ENCODE measurements around the gene KLK14. TPM values are rescaled to one million over a fixed set of nuclear protein-coding genes. Genes with fewer than 3 reads are reported as not detected.

The KLK14 gene
- total RNA-seq, 2 donors from 2014 or later, result 4.2 to 5.3 TPM

DNA sequence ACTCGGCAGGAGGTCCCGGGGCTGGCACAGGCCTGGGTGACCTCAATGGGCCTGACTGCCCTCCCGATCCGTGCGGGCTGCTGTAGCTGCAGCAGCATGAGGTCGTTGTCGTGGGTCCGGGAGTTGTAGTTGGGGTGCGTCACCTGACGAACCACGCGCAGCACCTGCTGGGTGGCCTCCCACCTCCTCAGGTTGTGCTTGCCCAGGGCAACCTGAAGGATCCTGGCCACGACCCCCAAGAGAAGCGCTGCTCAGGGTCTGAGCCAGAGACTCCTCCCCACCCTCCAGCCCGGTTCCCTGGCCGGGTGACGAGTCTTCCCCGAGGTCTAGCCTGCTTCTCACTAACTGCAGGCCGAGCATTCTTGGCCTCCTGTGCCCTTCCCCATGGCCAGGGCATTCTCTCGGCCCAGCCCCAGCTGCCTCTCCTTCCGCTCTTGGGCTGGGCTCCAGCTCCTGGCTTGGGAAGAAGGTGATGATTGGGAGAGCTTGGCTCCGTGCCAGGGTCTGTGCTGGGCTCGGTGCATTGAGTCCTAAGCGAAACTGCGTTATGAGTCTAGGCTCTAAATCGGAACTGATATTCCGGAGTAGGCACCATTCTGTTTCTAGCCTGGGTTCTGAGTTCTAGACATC is 3.1 kb downstream of the KLK14 start:
- no peaks in the 10 kb centered on the region for H3K9me3 ChIP-seq
- no peaks in the 10 kb centered on the region for H3K27me3 ChIP-seq (replicated peaks; ENCODE audit: insufficient read depth)
- H3K4me3 ChIP-seq, result no peak overlapping the region
- intact Hi-C loops (cut with DNase I), result no loop called here
- TF ChIP-seq, protein P1, sequence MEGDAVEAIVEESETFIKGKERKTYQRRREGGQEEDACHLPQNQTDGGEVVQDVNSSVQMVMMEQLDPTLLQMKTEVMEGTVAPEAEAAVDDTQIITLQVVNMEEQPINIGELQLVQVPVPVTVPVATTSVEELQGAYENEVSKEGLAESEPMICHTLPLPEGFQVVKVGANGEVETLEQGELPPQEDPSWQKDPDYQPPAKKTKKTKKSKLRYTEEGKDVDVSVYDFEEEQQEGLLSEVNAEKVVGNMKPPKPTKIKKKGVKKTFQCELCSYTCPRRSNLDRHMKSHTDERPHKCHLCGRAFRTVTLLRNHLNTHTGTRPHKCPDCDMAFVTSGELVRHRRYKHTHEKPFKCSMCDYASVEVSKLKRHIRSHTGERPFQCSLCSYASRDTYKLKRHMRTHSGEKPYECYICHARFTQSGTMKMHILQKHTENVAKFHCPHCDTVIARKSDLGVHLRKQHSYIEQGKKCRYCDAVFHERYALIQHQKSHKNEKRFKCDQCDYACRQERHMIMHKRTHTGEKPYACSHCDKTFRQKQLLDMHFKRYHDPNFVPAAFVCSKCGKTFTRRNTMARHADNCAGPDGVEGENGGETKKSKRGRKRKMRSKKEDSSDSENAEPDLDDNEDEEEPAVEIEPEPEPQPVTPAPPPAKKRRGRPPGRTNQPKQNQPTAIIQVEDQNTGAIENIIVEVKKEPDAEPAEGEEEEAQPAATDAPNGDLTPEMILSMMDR (IDR thresholded peaks at IDR 0.05), result no peak
- no peak for TF ChIP-seq POLR2A (IDR thresholded peaks at IDR 0.05)
- TF ChIP-seq POLR2AphosphoS5 (IDR thresholded peaks at IDR 0.05), result no peak
- no peak overlapping the region for H3K27ac ChIP-seq
- H3K36me3 ChIP-seq, result no peaks in the 10 kb centered on the region
- no peak for DNase-seq (ENCODE audit: low spot score)
- 73% methylated on average over 17 of the region's 27 CpGs for WGBS
- no peaks in the 10 kb centered on the region for H3K4me1 ChIP-seq (replicated peaks)

DNA sequence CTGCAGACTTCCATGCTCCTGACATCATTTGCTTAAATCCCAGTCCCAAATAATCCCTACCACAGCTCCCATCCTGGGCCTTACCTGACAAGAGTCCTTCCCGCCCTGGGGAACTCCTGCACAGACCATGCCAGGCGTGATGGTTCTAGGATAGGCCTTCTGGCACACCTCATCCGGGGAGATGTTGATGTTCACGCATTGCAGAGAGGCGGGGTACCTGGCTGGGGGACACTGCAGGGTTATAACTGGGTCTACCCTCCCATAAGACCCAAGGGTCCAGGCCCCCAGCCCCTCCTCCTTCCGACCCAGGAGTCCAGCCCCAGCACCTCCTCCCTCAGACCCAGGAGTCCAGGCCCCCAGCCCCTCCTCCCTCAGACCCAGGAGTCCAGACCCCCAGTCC is 4.0 kb downstream of the KLK14 start:
- Histone ChIP-seq H3K27me3 (replicated peaks; ENCODE audit: insufficient read depth) (no peaks in the 10 kb centered on the region), H3K27ac (no peak overlapping the region), H3K9me3 (no peaks in the 10 kb centered on the region), H3K36me3 (no peaks in the 10 kb centered on the region), H3K4me3 (no peak overlapping the region), H3K4me1 (replicated peaks) (no peaks in the 10 kb centered on the region)
- TF ChIP-seq, protein P1 (IDR thresholded peaks at IDR 0.05), result no peak
- no peak for TF ChIP-seq POLR2A (IDR thresholded peaks at IDR 0.05)
- TF ChIP-seq POLR2AphosphoS5 (IDR thresholded peaks at IDR 0.05), result no peak
- WGBS, result 88% methylated on average over 5 of the region's 6 CpGs
- intact Hi-C loops (cut with DNase I), result no loop called here
- DNase-seq (ENCODE audit: low spot score), result no peak

DNA sequence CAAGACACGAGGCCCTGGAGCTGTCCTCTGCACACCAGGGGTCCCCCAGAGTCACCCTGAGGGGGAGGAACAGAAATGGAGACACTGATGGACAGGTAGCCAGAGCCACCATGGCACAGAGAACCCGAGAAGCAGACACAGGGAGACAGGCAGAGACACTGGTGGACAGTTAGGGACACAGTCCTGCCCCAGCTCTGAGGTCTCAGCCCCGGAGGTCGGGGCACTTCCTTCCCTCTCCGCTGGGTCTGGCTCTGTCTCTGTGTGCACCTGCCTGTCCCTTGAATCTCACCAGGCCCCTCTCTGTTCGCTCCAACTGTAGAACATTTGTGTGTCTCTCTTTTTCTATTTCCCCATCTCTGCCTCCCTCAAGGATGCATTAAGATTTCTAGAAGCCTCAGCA is 4.6 kb downstream of the KLK14 start:
- no peaks in the 10 kb centered on the region for H3K4me1 ChIP-seq (replicated peaks)
- H3K36me3 ChIP-seq, result no peaks in the 10 kb centered on the region
- intact Hi-C loops (cut with DNase I), result no loop called here
- no peaks in the 10 kb centered on the region for H3K27me3 ChIP-seq (replicated peaks; ENCODE audit: insufficient read depth)
- DNase-seq (ENCODE audit: low spot score), result no peak
- H3K4me3 ChIP-seq, result no peak overlapping the region
- TF ChIP-seq POLR2AphosphoS5 (IDR thresholded peaks at IDR 0.05) (no peak), POLR2A (IDR thresholded peaks at IDR 0.05) (no peak)
- TF ChIP-seq, protein P1 (IDR thresholded peaks at IDR 0.05), result no peak
- H3K9me3 ChIP-seq, result no peaks in the 10 kb centered on the region
- WGBS, result 90% methylated on average over 6 of the region's 6 CpGs
- no peak overlapping the region for H3K27ac ChIP-seq

DNA sequence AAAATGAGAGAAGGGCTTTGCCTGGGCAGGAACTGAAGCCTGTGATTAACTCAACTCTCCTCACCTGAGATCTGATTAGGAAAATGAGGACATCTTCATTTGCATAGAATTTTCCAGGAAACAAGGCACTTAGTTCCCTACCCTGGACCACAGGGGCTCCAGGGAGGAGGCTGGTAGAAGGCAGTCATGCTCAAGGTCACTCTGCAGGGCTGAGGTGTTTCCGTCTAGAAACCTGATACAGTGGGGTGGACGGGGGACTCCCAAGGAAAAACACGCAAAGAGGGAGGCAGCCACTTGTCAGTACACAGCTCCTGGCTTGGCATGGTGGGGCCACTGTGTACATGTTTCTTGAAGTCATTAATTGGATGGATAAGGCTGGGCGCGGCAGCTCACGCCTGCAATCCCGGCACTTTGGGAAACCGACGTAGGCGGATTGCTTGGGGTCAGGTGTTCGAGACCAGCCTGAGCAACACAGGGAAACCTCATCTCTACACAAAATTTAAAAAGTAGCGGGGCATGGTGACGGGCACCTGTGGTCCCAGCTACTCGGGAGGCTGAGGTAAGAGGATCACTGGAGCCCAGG is 6.0 kb downstream of the KLK14 start:
- no peak for DNase-seq (ENCODE audit: low spot score)
- Histone ChIP-seq H3K27ac (no peak overlapping the region), H3K4me1 (replicated peaks) (no peaks in the 10 kb centered on the region), H3K36me3 (no peaks in the 10 kb centered on the region), H3K9me3 (no peaks in the 10 kb centered on the region), H3K27me3 (replicated peaks; ENCODE audit: insufficient read depth) (no peaks in the 10 kb centered on the region), H3K4me3 (no peak overlapping the region)
- TF ChIP-seq, protein P1 (IDR thresholded peaks at IDR 0.05), result no peak
- TF ChIP-seq POLR2A (IDR thresholded peaks at IDR 0.05) (no peak), POLR2AphosphoS5 (IDR thresholded peaks at IDR 0.05) (no peak)
- WGBS, result 83% methylated on average over 14 of the region's 14 CpGs
- intact Hi-C loops (cut with DNase I), result no loop called here

DNA sequence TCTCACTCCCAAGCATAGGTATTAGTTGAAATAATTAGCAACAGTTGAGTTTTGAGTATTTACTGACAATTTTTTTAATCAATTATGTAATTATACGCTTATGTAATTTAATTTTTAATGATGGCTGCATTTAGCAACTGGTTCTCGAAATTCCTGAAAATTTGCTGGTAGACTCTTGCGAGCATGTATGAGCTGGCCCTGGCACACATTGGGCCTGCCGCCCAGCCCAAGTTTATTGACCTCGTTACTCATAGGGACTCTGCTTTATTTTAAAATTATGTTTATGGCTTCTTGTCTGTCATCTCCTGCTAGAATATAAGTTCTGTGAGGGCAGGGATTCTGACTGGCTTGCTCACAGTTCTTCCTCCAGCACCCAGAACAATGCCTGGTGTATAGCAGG is 6.7 kb downstream of the KLK14 start:
- DNase-seq (ENCODE audit: low spot score), result no peak
- TF ChIP-seq POLR2A (IDR thresholded peaks at IDR 0.05) (no peak), POLR2AphosphoS5 (IDR thresholded peaks at IDR 0.05) (no peak)
- TF ChIP-seq, protein P1 (IDR thresholded peaks at IDR 0.05), result no peak
- H3K9me3 ChIP-seq, result no peaks in the 10 kb centered on the region
- H3K4me3 ChIP-seq, result no peak overlapping the region
- intact Hi-C loops (cut with DNase I), result no loop called here
- H3K36me3 ChIP-seq, result no peaks in the 10 kb centered on the region
- WGBS, result 44% methylated on average over 5 of the region's 5 CpGs
- H3K27me3 ChIP-seq (replicated peaks; ENCODE audit: insufficient read depth), result no peaks in the 10 kb centered on the region
- H3K4me1 ChIP-seq (replicated peaks), result no peaks in the 10 kb centered on the region
- no peak overlapping the region for H3K27ac ChIP-seq
